Pancreas (tissue), 10 donors: ENCODE results near the gene AADAC. TPM values are rescaled to one million over a fixed set of nuclear protein-coding genes. Genes with fewer than 3 reads are reported as not detected.

ENCODE experiments used
- ATAC-seq, 4 donors: fragments of 200-7000 bp; cut with Tn5 transposase; one replicate each; pipeline versions ENCODE4 v1.8.0 to v1.9.1; 2020; ENCODE audit warnings: mild to moderate bottlenecking in 4 of 4, moderate library complexity in 4 of 4
- DNase-seq, 6 donors: peaks; one replicate each; pipeline ENCODE4 v3.0.0-alpha.2; 2020
- FAIRE-seq: peaks from 2 replicates; lab custom pipeline; 2012; peaks lifted over from hg19 to GRCh38; lab: Jason Lieb, UNC
- H3K27ac ChIP-seq, 4 donors: fragments of 200-600 bp; sonication (generic); 1 replicate in 3 of 4; 2 replicates in 1 of 4; pipeline versions ENCODE4 v1.5.0 to v1.8.0; 2020
- H3K27me3 ChIP-seq, 4 donors: fragments of 200-600 bp; one replicate each; pipeline ENCODE4 v1.8.0; 2021
- H3K36me3 ChIP-seq, 3 donors: fragments of 200-600 bp; sonication (generic) in 1 of 3; one replicate each; pipeline versions ENCODE4 v1.5.0 to v1.8.0; 2020 to 2021
- H3K4me1 ChIP-seq, 3 donors: fragments of 200-600 bp; one replicate each; pipeline ENCODE4 v1.8.0; 2021
- H3K4me3 ChIP-seq, 4 donors: fragments of 200-600 bp; sonication (generic) in 2 of 4; one replicate each; pipeline versions ENCODE4 v1.5.0 to v1.8.0; 2020 to 2021
- H3K9me3 ChIP-seq, 4 donors: fragments of 200-600 bp; one replicate each; pipeline ENCODE4 v1.8.0; 2021
- CTCF ChIP-seq, 4 donors: fragments of 200-600 bp; sonication (generic) in 3 of 4; IDR thresholded peaks; one replicate each; pipeline versions ENCODE4 v1.5.0 to v1.8.0; 2021; ENCODE audit warnings: antibody characterized with exemption in 4 of 4
- WGBS, 2 donors: extraction: QIAGEN DNeasy Blood & Tissue Kit; methylation state at CpG; one replicate each; pipeline ENCODE4 v1.1.7; 2013; 5-methylcytosine and 5-hydroxymethylcytosine counted together
- intact Hi-C, 3 donors: fragments of 100-400 bp; cut with DNase I; formaldehyde crosslinking; loops; one replicate each; pipeline versions ENCODE4 v1.11.1 to v1.14.2; 2022
- polyA plus RNA-seq, 2 donors: library from polyadenylated mRNA; stranded (reverse); fragments of 200-250 nt; gene quantifications; one replicate each; pipeline ENCODE4 v1.2.3, GENCODE V29; 2013
- total RNA-seq, 6 donors: library from RNA; stranded (reverse); fragmentation: NEBNext Ultra II Directional in 4 of 6; extraction: Animal tissue kit (Norgen Biotek cat#: 25700) in 4 of 6; gene quantifications; one replicate each; pipeline versions ENCODE4 v1.2.1 to v1.2.4, GENCODE V29; 2021 to 2023
- donor health status: healthy with polysubstance abuse.
- donor health status: DM: no; HTN: no; CAD: no; lungs with moderate emphysema.
- donor health status: DM: no; HTN: no; CAD: no.
- donor health status: control.
- donor health status: control.
- donor health status: Bipolar disorder and iron deficiency.
- donor health status: DM: yes; HTN: yes; CAD: no.
- donor health status: DM: no; HTN: no; CAD: no.
- donor health status: DM: no; HTN: no; CAD: no.
- donor health status: DM: yes; HTN: yes; CAD: no.

Gene AADAC
- total and polyA plus RNA-seq, 8 donors: 2.7 to 83.7 (median 19.9) TPM

- Histone ChIP-seq H3K4me3 (no peak overlapping the region), H3K27ac (no peak overlapping the region), H3K36me3 (no peaks in the 10 kb centered on the region), H3K9me3 (no peaks in the 10 kb centered on the region), H3K4me1 (peaks cover 0 to 15% (median 7%) of the 10 kb centered on the region in 3 donors), H3K27me3 (no peaks in the 10 kb centered on the region)
- WGBS, 2 donors: 25 to 30% methylated on average over 4 of the region's 4 CpGs
- intact Hi-C loops: no loop called here
- no peak for TF ChIP-seq CTCF (IDR thresholded peaks at IDR 0.05)
- DNase-seq (peak in 2 of 6 donors; percentile 23 to 24), FAIRE-seq (no peak), ATAC-seq (peak; percentile 82 to 87 (median 86))
These were observed 23.1 kb downstream of the AADAC start for GRCh38 chr3:151837057-151837456.

DNA sequence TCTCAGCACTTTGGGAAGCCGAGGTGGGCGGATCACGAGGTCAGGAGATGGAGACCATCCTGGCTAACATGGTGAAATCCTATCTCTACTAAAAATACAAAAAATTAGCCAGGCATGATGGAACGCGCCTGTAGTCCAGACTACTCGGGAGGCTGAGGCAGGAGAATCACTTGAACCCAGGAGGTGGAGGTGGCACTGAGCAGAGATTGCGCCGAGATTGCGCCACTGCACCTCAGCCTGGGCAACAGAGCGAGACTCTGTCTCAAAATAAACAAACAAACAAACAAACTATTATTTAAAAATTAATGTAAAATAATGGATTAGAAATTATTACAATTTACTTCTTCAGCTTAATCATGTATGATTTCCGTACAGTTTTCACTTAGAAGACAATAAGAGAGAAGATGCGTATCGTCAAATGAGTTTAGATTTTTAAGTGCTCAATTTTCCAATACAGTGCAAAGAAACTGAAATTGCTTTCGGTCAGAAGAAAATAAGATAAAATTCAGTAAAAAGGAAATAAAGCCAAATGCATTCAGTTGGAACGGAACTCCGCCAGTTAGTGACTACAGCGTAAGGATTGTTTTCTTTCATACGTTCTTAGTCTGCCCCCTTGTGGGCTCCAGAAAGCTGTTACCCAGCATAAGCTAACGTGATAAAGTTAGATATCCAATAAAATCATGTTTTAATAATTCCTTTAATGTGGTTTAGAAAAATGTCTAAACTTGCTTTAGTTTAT lies 24.8 kb downstream of the AADAC start:
- H3K27me3 ChIP-seq: no peaks in the 10 kb centered on the region
- H3K27ac ChIP-seq: no peak overlapping the region
- no peaks in the 10 kb centered on the region for H3K36me3 ChIP-seq
- DNase-seq (peak in 3 of 6 donors; percentile 46 to 64 (median 57)), ATAC-seq (peak; percentile 75 to 94 (median 92)), FAIRE-seq (peak; percentile 97)
- 48 to 50% methylated on average over 19 of the region's 19 CpGs for WGBS, 2 donors
- intact Hi-C loops: no loop called here
- peak; percentile 53 to 76 (median 69) for TF ChIP-seq CTCF (IDR thresholded peaks at IDR 0.05)
- peaks cover 0 to 15% (median 7%) of the 10 kb centered on the region in 3 donors for H3K4me1 ChIP-seq
- peak overlapping the region in 2 of 4 donors; percentile 2 to 29 for H3K4me3 ChIP-seq
- H3K9me3 ChIP-seq: no peaks in the 10 kb centered on the region

- peaks cover 0 to 15% (median 7%) of the 10 kb centered on the region in 3 donors for H3K4me1 ChIP-seq
- no peaks in the 10 kb centered on the region for H3K9me3 ChIP-seq
- H3K27ac ChIP-seq: no peak overlapping the region
- no peak for FAIRE-seq
- no peak for DNase-seq
- H3K27me3 ChIP-seq: no peaks in the 10 kb centered on the region
- TF ChIP-seq CTCF (IDR thresholded peaks at IDR 0.05): no peak
- intact Hi-C loops: no loop called here
- no peak overlapping the region for H3K4me3 ChIP-seq
- WGBS, 2 donors: 63 to 88% methylated on average over 1 of the region's 1 CpG
- H3K36me3 ChIP-seq: no peaks in the 10 kb centered on the region
- ATAC-seq: no peak
These were observed 25.4 kb downstream of the AADAC start for GRCh38 chr3:151839313-151839631.

GRCh38 chr3:151841801-151842200 lies 27.9 kb downstream of the AADAC start:
- no peak overlapping the region for H3K4me3 ChIP-seq
- 83% methylated on average over 6 of the region's 6 CpGs for WGBS, 2 donors
- H3K27ac ChIP-seq: no peak overlapping the region
- FAIRE-seq (no peak), DNase-seq (no peak), ATAC-seq (no peak)
- intact Hi-C loops: loop anchor here in 1 of 3 donors (5.0 kb wide), 1 partner anchor 404 kb away; no protein-coding TSS in a partner anchor
- no peaks in the 10 kb centered on the region for H3K9me3 ChIP-seq
- H3K27me3 ChIP-seq: no peaks in the 10 kb centered on the region
- no peaks in the 10 kb centered on the region for H3K36me3 ChIP-seq
- peaks cover 0 to 20% (median 7%) of the 10 kb centered on the region in 3 donors for H3K4me1 ChIP-seq
- no peak for TF ChIP-seq CTCF (IDR thresholded peaks at IDR 0.05)

GRCh38 chr3:151843275-151843674 lies 29.4 kb downstream of the AADAC start:
- 16 to 22% methylated on average over 1 of the region's 1 CpG for WGBS, 2 donors
- no peaks in the 10 kb centered on the region for H3K36me3 ChIP-seq
- intact Hi-C loops: loop anchor here in 1 of 3 donors (5.0 kb wide), 1 partner anchor 406 kb away; no protein-coding TSS in a partner anchor
- ATAC-seq (peak in 2 of 4 donors; percentile 63 to 68), FAIRE-seq (no peak), DNase-seq (no peak)
- H3K4me1 ChIP-seq: peaks cover 0 to 9% (median under 1%) of the 10 kb centered on the region in 3 donors
- H3K27me3 ChIP-seq: no peaks in the 10 kb centered on the region
- no peak overlapping the region for H3K4me3 ChIP-seq
- H3K9me3 ChIP-seq: no peaks in the 10 kb centered on the region
- H3K27ac ChIP-seq: no peak overlapping the region
- TF ChIP-seq CTCF (IDR thresholded peaks at IDR 0.05): no peak
